A673 (cell line): Measurements from ENCODE around the gene SLC5A6.

Experiments used
- CTCF ChIP-seq: fragments of 300-800, 200-600 bp; sonication (generic); conservative IDR thresholded peaks from 2 replicates; pipeline ENCODE4 v1.5.1; 2017; ENCODE audit warnings: low read depth, mild to moderate bottlenecking, antibody characterized with exemption, low read length, moderate library complexity, mixed read lengths
- EZH2 ChIP-seq: fragments of 200-600 bp; sonication (generic); IDR thresholded peaks from 2 replicates; pipeline ENCODE4 v1.6.1; 2017; ENCODE audit warnings: borderline replicate concordance, low read depth, mild to moderate bottlenecking, mixed read lengths, antibody characterized with exemption, low read length; ENCODE audit not compliant: poor library complexity, severe bottlenecking

GRCh38 chr2:27191070-27191829 is 20.8 kb downstream of the SLC5A6 start:
- TF ChIP-seq EZH2 (no peak), CTCF (peak; percentile 87)
